ENCODE measurements around the gene CNTN4. TPM values are rescaled to one million over a fixed set of nuclear protein-coding genes. Genes with fewer than 3 reads are reported as not detected.

CNTN4 gene
- total RNA-seq, 6 experiments from 2014 or later, result not detected

DNA sequence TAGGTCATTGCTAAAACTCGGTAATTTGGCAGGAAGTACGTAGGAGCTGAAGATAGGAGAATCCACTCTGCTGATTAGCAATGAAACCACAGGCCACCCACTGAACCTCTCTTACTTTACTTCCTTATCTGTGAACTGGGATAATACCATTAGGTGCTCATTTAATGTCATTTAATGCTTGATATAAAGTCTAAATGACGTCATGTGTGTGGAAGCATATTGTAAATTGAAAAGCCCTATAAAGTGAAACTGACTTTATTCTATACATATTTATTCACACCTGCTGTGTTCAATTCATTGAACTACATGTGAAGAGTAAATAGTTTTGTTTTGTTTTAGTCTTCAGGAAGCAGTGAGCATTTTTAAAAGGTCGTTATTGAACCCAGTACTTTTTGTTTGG is 137.5 kb downstream of the CNTN4 start:
- peaks cover 7% of the 10 kb centered on the region for H3K9me3 Mint-ChIP-seq
- no peaks in the 10 kb centered on the region for H3K4me1 Mint-ChIP-seq (ENCODE audit: low read depth)
- no peak overlapping the region for H3K27ac Mint-ChIP-seq
- no peak overlapping the region for H3K4me3 Mint-ChIP-seq
- TF ChIP-seq, protein P1, sequence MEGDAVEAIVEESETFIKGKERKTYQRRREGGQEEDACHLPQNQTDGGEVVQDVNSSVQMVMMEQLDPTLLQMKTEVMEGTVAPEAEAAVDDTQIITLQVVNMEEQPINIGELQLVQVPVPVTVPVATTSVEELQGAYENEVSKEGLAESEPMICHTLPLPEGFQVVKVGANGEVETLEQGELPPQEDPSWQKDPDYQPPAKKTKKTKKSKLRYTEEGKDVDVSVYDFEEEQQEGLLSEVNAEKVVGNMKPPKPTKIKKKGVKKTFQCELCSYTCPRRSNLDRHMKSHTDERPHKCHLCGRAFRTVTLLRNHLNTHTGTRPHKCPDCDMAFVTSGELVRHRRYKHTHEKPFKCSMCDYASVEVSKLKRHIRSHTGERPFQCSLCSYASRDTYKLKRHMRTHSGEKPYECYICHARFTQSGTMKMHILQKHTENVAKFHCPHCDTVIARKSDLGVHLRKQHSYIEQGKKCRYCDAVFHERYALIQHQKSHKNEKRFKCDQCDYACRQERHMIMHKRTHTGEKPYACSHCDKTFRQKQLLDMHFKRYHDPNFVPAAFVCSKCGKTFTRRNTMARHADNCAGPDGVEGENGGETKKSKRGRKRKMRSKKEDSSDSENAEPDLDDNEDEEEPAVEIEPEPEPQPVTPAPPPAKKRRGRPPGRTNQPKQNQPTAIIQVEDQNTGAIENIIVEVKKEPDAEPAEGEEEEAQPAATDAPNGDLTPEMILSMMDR (IDR thresholded peaks at IDR 0.05), result no peak
- H3K36me3 Mint-ChIP-seq (ENCODE audit: low read depth), result no peaks in the 10 kb centered on the region
- no peak for DNase-seq
- H3K27me3 Mint-ChIP-seq (ENCODE audit: insufficient read depth), result no peaks in the 10 kb centered on the region; the same call in 1 of the 2 replicates

DNA sequence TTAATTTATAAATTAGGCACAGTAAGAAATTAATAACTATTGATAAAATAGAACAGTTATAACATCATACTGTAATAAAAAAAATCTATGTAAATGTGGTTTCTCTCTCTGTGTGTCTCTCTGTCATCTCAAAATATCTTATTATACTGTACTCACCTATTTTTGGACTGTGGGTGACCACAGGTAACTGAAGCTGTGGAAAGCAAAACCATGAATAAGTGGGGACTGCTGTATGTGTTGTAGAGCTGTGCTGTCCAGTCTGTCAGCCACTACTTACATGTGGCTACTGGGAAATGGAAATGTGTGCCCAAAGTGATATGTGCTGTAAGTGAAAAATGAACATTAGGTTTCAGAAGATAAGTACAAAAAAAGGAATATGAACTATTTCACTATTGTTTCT is 145.5 kb downstream of the CNTN4 start:
- Mint-ChIP-seq H3K9me3 (peaks cover 20% of the 10 kb centered on the region), H3K36me3 (ENCODE audit: low read depth) (no peaks in the 10 kb centered on the region), H3K4me1 (ENCODE audit: low read depth) (no peaks in the 10 kb centered on the region), H3K27me3 (ENCODE audit: insufficient read depth) (no peaks in the 10 kb centered on the region), H3K27ac (no peak overlapping the region), H3K4me3 (no peak overlapping the region)
- TF ChIP-seq, protein P1 (IDR thresholded peaks at IDR 0.05), result no peak
- no peak for DNase-seq

DNA sequence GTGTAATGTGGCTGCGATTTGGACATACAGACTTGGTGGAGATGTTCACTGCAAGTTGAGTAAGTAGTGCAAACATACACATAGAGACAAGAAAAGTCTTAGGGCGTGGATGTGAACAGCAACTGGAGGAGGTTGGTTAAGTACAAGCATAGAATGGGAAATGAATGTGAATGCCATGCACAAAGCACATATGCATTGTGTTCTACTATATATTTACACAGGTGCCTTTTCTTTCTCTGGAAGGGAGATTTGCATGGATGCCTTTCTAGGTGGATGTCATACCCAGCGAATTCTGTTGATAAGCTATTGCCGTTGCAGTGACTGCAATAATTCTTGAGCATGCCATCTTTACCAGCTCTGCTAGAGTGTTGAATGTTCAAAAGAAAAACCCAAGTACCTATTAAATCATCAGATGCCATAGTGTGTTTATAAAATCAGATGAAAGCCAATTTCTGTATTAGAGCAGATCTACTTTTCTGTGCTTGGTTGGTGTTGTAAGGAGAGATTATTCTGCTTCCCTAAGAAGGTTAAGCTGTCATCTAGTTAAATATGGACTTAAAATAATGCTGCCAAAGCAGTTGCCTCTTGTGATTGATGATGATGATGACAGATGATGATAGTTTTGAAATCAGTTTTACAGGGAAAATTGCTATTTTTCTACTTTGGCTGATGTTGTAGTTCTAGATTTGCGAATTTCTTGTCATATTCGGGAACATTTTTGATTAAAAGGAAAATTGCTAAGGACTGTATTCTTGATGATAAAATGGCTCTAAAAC is 148.4 kb downstream of the CNTN4 start:
- H3K9me3 Mint-ChIP-seq, result peaks cover 18% of the 10 kb centered on the region
- no peak overlapping the region for H3K27ac Mint-ChIP-seq
- no peaks in the 10 kb centered on the region for H3K27me3 Mint-ChIP-seq (ENCODE audit: insufficient read depth)
- no peaks in the 10 kb centered on the region for H3K4me1 Mint-ChIP-seq (ENCODE audit: low read depth)
- TF ChIP-seq, protein P1 (IDR thresholded peaks at IDR 0.05), result no peak
- DNase-seq, result no peak
- H3K4me3 Mint-ChIP-seq, result no peak overlapping the region
- no peaks in the 10 kb centered on the region for H3K36me3 Mint-ChIP-seq (ENCODE audit: low read depth)

GRCh38 chr3:2247831-2248230 is 149.2 kb downstream of the CNTN4 start:
- Mint-ChIP-seq H3K27ac (no peak overlapping the region), H3K9me3 (peaks cover 13% of the 10 kb centered on the region), H3K4me3 (no peak overlapping the region), H3K36me3 (ENCODE audit: low read depth) (no peaks in the 10 kb centered on the region), H3K27me3 (ENCODE audit: insufficient read depth) (no peaks in the 10 kb centered on the region), H3K4me1 (ENCODE audit: low read depth) (no peaks in the 10 kb centered on the region)
- DNase-seq, result no peak
- TF ChIP-seq, protein P1 (IDR thresholded peaks at IDR 0.05), result no peak

- Mint-ChIP-seq H3K27me3 (ENCODE audit: insufficient read depth) (no peaks in the 10 kb centered on the region), H3K4me1 (ENCODE audit: low read depth) (no peaks in the 10 kb centered on the region)
These were observed 152.1 kb downstream of the CNTN4 start for GRCh38 chr3:2250783-2251182.

More at GRCh38 chr3:2250783-2251182, 152.1 kb downstream of the CNTN4 start:
- H3K36me3 Mint-ChIP-seq (ENCODE audit: low read depth), result no peaks in the 10 kb centered on the region; the same call in 1 of the 2 replicates
- H3K27ac Mint-ChIP-seq, result no peak overlapping the region
- no peak for DNase-seq
- TF ChIP-seq, protein P1 (IDR thresholded peaks at IDR 0.05), result no peak
- no peak overlapping the region for H3K4me3 Mint-ChIP-seq
- H3K9me3 Mint-ChIP-seq, result peaks cover 29% of the 10 kb centered on the region
